ENCODE results near the gene RAB30. TPM values are rescaled to one million over a fixed set of nuclear protein-coding genes. Genes with fewer than 3 reads are reported as not detected.

The RAB30 gene
- total RNA-seq, 1 donor from 2014 or later: 15.5 TPM

- no peak for ATAC-seq
- Histone ChIP-seq H3K9me3 (no peaks in the 10 kb centered on the region), H3K4me1 (peaks cover 2% of the 10 kb centered on the region), H3K27ac (no peak overlapping the region), H3K36me3 (peaks cover 26% of the 10 kb centered on the region), H3K4me3 (no peak overlapping the region), H3K27me3 (ENCODE audit: low read depth) (no peaks in the 10 kb centered on the region)
- TF ChIP-seq, protein P1, sequence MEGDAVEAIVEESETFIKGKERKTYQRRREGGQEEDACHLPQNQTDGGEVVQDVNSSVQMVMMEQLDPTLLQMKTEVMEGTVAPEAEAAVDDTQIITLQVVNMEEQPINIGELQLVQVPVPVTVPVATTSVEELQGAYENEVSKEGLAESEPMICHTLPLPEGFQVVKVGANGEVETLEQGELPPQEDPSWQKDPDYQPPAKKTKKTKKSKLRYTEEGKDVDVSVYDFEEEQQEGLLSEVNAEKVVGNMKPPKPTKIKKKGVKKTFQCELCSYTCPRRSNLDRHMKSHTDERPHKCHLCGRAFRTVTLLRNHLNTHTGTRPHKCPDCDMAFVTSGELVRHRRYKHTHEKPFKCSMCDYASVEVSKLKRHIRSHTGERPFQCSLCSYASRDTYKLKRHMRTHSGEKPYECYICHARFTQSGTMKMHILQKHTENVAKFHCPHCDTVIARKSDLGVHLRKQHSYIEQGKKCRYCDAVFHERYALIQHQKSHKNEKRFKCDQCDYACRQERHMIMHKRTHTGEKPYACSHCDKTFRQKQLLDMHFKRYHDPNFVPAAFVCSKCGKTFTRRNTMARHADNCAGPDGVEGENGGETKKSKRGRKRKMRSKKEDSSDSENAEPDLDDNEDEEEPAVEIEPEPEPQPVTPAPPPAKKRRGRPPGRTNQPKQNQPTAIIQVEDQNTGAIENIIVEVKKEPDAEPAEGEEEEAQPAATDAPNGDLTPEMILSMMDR (IDR thresholded peaks at IDR 0.05): no peak
- intact Hi-C loops (cut with DNase I): no loop called here
- DNase-seq: no peak
Observed at GRCh38 chr11:82989628-82990404, 81.9 kb downstream of the RAB30 start.

DNA sequence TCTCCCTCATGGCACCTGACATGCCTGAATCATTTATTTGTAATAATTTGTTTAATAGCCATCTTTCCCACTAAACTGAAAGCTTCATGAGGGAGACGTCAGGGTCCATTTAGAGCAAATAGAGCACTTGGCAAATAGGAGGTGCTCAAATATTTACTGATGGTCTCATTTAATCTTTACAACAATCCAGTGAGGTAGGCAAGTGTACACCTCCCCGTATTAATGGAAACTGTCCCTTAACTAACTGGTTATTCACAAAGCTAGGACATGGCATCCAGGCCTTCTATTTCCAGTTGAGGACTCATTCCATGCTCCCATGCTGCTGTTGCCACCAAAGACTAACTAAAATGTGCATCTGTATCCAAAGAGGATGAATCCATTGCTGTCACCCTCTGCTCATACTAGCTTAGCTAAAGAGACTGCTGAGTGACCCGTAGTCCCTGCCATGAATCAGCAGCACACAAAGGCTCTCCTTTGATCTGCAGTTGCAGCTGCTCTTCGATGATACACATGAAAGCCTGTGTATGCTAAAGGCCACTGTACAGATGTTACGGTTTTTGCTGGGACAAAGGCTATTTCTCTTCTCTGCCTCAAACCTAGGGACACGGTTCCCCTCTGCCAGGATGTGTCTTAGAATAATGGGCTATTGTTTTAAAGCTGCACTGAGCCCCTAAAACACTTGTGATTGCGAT lies 82.6 kb downstream of the RAB30 start:
- TF ChIP-seq, protein P1 (IDR thresholded peaks at IDR 0.05): no peak
- H3K4me1 ChIP-seq: no peaks in the 10 kb centered on the region
- H3K9me3 ChIP-seq: no peaks in the 10 kb centered on the region
- intact Hi-C loops (cut with DNase I): no loop called here
- H3K4me3 ChIP-seq: no peak overlapping the region
- ATAC-seq: no peak
- H3K36me3 ChIP-seq: peaks cover 31% of the 10 kb centered on the region
- H3K27me3 ChIP-seq (ENCODE audit: low read depth): no peaks in the 10 kb centered on the region
- DNase-seq: no peak
- H3K27ac ChIP-seq: no peak overlapping the region

GRCh38 chr11:82987997-82988396 lies 83.7 kb downstream of the RAB30 start:
- intact Hi-C loops (cut with DNase I): no loop called here
- Histone ChIP-seq H3K36me3 (peaks cover 36% of the 10 kb centered on the region), H3K4me1 (no peaks in the 10 kb centered on the region), H3K9me3 (no peaks in the 10 kb centered on the region), H3K27ac (no peak overlapping the region), H3K4me3 (no peak overlapping the region), H3K27me3 (ENCODE audit: low read depth) (no peaks in the 10 kb centered on the region)
- no peak for DNase-seq
- no peak for ATAC-seq
- TF ChIP-seq, protein P1 (IDR thresholded peaks at IDR 0.05): no peak

DNA sequence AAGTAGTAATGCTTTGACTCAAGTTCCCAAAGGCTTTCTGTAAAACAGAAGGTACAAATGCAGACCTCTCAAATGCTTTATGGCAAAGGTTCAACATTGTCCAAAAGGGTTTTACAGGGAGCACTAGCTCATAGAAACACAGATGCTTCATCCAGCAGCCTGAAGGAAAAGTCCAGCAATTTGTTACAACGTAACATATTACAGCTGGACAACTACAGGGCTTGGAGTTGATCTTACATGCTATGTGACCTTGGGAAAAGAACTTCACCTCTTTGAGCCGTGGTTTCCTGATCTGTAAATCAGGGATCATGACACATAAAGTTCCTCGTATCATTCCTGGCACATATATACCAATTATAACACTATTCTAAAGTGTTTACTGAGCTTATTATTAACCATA lies 85.3 kb downstream of the RAB30 start:
- peaks cover 48% of the 10 kb centered on the region for H3K36me3 ChIP-seq
- no peaks in the 10 kb centered on the region for H3K4me1 ChIP-seq
- DNase-seq (no peak), ATAC-seq (no peak)
- H3K27ac ChIP-seq: no peak overlapping the region
- TF ChIP-seq, protein P1 (IDR thresholded peaks at IDR 0.05): no peak
- intact Hi-C loops (cut with DNase I): no loop called here
- no peaks in the 10 kb centered on the region for H3K27me3 ChIP-seq (ENCODE audit: low read depth)
- no peak overlapping the region for H3K4me3 ChIP-seq
- H3K9me3 ChIP-seq: no peaks in the 10 kb centered on the region

GRCh38 chr11:82981852-82982251 lies 89.8 kb downstream of the RAB30 start:
- H3K9me3 ChIP-seq: no peaks in the 10 kb centered on the region
- ATAC-seq: no peak
- TF ChIP-seq, protein P1 (IDR thresholded peaks at IDR 0.05): no peak

More at GRCh38 chr11:82981852-82982251, 89.8 kb downstream of the RAB30 start:
- no peak overlapping the region for H3K4me3 ChIP-seq
- no peak overlapping the region for H3K27ac ChIP-seq
- no peak for DNase-seq
- intact Hi-C loops (cut with DNase I): no loop called here
- no peaks in the 10 kb centered on the region for H3K4me1 ChIP-seq
- H3K36me3 ChIP-seq: peaks cover 43% of the 10 kb centered on the region
- H3K27me3 ChIP-seq (ENCODE audit: low read depth): no peaks in the 10 kb centered on the region
